Measurements from ENCODE around the gene IL9R. TPM values are rescaled to one million over a fixed set of nuclear protein-coding genes. Genes with fewer than 3 reads are reported as not detected.

The IL9R gene
- total and polyA plus RNA-seq, 4 donors, result 0.28 to 1.2 (median 0.51) TPM

DNA sequence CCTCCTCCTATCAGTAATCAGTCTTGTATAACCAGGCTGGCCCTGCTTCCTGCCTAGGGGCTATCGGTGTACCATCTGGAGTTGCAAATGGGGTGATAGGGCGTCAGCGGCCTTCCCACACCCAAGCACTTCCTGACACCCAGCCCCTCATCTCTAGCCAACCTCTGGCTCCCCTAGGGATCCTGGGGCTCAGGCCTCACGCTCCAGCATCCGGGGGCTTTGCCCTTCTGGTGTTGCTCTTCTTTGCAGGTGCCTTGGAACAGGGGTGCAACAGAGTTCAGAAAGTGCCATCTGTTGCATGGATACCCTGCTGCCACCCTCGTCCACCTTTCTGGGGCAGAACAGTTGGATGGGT is 4.1 kb downstream of the IL9R start:
- H3K4me1 ChIP-seq (ENCODE audit: control insufficient read depth in 5 of 5, insufficient read depth in 5 of 5, low read length in 5 of 5), result peaks cover 0 to 8% (median 0%) of the 10 kb centered on the region in 5 donors
- DNase-seq (no peak), ATAC-seq (ENCODE audit: insufficient read depth, low FRiP score) (no peak)
- no peaks in the 10 kb centered on the region for H3K27me3 ChIP-seq (ENCODE audit: control insufficient read depth in 3 of 3, insufficient read depth in 3 of 3, low read length in 2 of 3)
- H3K27ac ChIP-seq (ENCODE audit: low read depth in 1 of 2, low read length in 1 of 2), result no peak overlapping the region
- H3K9me3 ChIP-seq (ENCODE audit: control insufficient read depth in 4 of 4, insufficient read depth in 3 of 4, low read length in 3 of 4), result peaks cover 0 to 5% (median under 1%) of the 10 kb centered on the region in 4 donors
- H3K9ac ChIP-seq (ENCODE audit: insufficient read depth in 1 of 2, low read length in 2 of 2), result no peak overlapping the region
- no peaks in the 10 kb centered on the region for H3K36me3 ChIP-seq (ENCODE audit: control insufficient read depth in 4 of 4, insufficient read depth in 4 of 4, low read length in 4 of 4)
- H3K4me3 ChIP-seq, result no peak overlapping the region
- whole genome bisulfite sequencing, 2 donors, result 42 to 54% methylated on average over 6 of the region's 6 CpGs
- TF ChIP-seq, protein P1, sequence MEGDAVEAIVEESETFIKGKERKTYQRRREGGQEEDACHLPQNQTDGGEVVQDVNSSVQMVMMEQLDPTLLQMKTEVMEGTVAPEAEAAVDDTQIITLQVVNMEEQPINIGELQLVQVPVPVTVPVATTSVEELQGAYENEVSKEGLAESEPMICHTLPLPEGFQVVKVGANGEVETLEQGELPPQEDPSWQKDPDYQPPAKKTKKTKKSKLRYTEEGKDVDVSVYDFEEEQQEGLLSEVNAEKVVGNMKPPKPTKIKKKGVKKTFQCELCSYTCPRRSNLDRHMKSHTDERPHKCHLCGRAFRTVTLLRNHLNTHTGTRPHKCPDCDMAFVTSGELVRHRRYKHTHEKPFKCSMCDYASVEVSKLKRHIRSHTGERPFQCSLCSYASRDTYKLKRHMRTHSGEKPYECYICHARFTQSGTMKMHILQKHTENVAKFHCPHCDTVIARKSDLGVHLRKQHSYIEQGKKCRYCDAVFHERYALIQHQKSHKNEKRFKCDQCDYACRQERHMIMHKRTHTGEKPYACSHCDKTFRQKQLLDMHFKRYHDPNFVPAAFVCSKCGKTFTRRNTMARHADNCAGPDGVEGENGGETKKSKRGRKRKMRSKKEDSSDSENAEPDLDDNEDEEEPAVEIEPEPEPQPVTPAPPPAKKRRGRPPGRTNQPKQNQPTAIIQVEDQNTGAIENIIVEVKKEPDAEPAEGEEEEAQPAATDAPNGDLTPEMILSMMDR (IDR thresholded peaks at IDR 0.05; ENCODE audit: control extremely low read depth, extremely low read depth), result no peak

DNA sequence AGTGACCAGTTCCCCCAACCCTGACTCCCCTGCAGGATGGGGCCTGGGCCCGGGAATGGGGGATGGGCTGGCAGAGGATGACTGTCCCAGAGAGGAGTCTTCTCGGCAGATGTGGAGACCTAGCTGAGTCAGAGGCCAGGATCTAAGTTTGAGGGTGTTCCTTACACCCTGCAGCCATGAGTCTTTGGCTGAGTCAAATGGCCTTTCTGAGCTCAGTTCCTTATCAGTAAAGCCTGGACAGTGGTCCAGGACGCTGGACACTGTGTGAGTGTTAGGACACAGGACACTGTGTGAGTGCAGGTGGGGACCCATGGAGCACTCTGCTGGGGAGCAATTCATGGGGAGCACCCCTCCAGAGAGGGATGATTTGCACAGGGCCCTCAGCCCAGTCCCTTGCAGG is 5.0 kb downstream of the IL9R start:
- Histone ChIP-seq H3K9me3 (ENCODE audit: control insufficient read depth in 4 of 4, insufficient read depth in 3 of 4, low read length in 3 of 4) (peaks cover 0 to 5% (median under 1%) of the 10 kb centered on the region in 4 donors), H3K27me3 (ENCODE audit: control insufficient read depth in 3 of 3, insufficient read depth in 3 of 3, low read length in 2 of 3) (no peaks in the 10 kb centered on the region), H3K9ac (ENCODE audit: insufficient read depth in 1 of 2, low read length in 2 of 2) (no peak overlapping the region), H3K4me1 (ENCODE audit: control insufficient read depth in 5 of 5, insufficient read depth in 5 of 5, low read length in 5 of 5) (peaks cover 0 to 8% (median 0%) of the 10 kb centered on the region in 5 donors), H3K4me3 (no peak overlapping the region), H3K27ac (ENCODE audit: low read depth in 1 of 2, low read length in 1 of 2) (no peak overlapping the region), H3K36me3 (ENCODE audit: control insufficient read depth in 4 of 4, insufficient read depth in 4 of 4, low read length in 4 of 4) (no peaks in the 10 kb centered on the region)
- TF ChIP-seq, protein P1 (IDR thresholded peaks at IDR 0.05; ENCODE audit: control extremely low read depth, extremely low read depth), result no peak
- no peak for DNase-seq
- ATAC-seq (ENCODE audit: insufficient read depth, low FRiP score), result no peak
- WGBS, 2 donors, result 77 to 81% methylated on average over 3 of the region's 3 CpGs

DNA sequence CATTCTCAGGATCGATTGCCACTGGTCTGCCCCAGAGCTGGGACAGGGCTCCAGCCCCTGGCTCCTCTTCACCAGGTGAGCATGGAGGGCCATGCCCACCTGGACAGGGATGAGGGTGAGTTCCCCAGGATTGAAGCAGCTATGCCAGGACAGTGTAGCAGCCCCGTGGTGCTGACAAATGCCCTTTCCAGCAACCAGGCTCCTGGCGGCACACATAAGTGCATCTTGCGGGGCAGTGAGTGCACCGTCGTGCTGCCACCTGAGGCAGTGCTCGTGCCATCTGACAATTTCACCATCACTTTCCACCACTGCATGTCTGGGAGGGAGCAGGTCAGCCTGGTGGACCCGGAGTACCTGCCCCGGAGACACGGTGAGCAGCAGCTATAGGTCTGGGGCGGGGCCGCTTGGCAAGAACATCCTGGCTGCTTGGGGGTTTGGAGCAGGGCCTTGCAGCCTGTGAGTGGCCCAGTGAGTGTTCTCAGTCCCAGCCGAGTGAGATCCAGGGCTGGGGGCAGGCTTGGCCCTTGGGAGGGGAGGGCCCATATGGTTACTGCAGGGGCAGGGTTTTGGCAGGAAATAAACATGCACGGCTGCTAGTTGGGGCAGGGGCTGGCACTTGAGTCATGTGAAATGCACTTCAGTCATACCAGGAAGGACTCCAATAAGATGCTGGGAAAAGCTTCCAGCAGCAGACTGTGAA is 6.1 kb downstream of the IL9R start:
- no peak for ATAC-seq (ENCODE audit: insufficient read depth, low FRiP score)

More for the DNA sequence above, 6.1 kb downstream of the IL9R start:
- Histone ChIP-seq H3K27ac (ENCODE audit: low read depth in 1 of 2, low read length in 1 of 2) (no peak overlapping the region), H3K9ac (ENCODE audit: insufficient read depth in 1 of 2, low read length in 2 of 2) (no peak overlapping the region), H3K9me3 (ENCODE audit: control insufficient read depth in 4 of 4, insufficient read depth in 3 of 4, low read length in 3 of 4) (peaks cover 0 to 5% (median 0%) of the 10 kb centered on the region in 4 donors), H3K4me1 (ENCODE audit: control insufficient read depth in 5 of 5, insufficient read depth in 5 of 5, low read length in 5 of 5) (peaks cover 0 to 8% (median 0%) of the 10 kb centered on the region in 5 donors), H3K36me3 (ENCODE audit: control insufficient read depth in 4 of 4, insufficient read depth in 4 of 4, low read length in 4 of 4) (no peaks in the 10 kb centered on the region), H3K27me3 (ENCODE audit: control insufficient read depth in 3 of 3, insufficient read depth in 3 of 3, low read length in 2 of 3) (no peaks in the 10 kb centered on the region), H3K4me3 (no peak overlapping the region)
- 74 to 81% methylated on average over 14 of the region's 14 CpGs for WGBS, 2 donors
- no peak for DNase-seq
- TF ChIP-seq, protein P1 (IDR thresholded peaks at IDR 0.05; ENCODE audit: control extremely low read depth, extremely low read depth), result no peak
